ENCODE data around the gene SCNN1G. TPM values are rescaled to one million over a fixed set of nuclear protein-coding genes. Genes with fewer than 3 reads are reported as not detected.

Gene SCNN1G
- total and polyA plus RNA-seq, 2 donors (not counting 1 experiment from before 2014, with no cell fraction given) = not detected

DNA sequence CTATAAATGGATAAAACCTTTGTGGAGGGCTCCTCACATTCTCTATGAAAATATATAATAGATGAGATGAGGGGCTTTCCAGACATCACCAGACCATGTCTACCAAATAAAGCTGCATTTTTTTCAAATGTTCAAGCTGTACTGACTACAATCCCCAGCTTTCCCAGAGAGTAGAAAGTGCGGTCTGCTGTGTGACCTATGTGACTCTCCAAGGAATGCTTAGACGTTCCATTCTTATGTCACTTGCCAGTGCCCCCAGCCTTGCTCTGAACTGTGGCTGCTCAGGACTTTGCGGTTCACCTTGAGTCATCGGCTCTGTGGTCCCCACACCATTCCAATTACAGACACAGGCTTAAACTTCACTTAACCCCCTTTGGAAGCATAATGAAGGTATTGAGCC, 71.8 kb downstream of the SCNN1G start:
- DNase-seq (ENCODE audit: low read depth in 2 of 2) = peak in 1 of 2 donors; percentile 93
- Histone ChIP-seq H3K9ac (ENCODE audit: insufficient read depth, low read length) (no peak overlapping the region), H2AFZ (ENCODE audit: low read length) (no peak overlapping the region), H3K36me3 (ENCODE audit: control insufficient read depth, insufficient read depth, low read length) (no peaks in the 10 kb centered on the region), H4K20me1 (ENCODE audit: control insufficient read depth, extremely low read depth, insufficient read depth, low read length) (no peaks in the 10 kb centered on the region), H3K27me3 (ENCODE audit: control insufficient read depth, insufficient read depth, low read length) (no peaks in the 10 kb centered on the region), H3K27ac (ENCODE audit: insufficient read depth, low read length) (no peak overlapping the region), H3K9me3 (ENCODE audit: control insufficient read depth, insufficient read depth, low read depth, low read length) (no peaks in the 10 kb centered on the region), H3K4me2 (ENCODE audit: extremely low read depth, insufficient read depth, low read length) (no peak overlapping the region), H3K79me2 (ENCODE audit: control insufficient read depth, insufficient read depth, low read length) (no peaks in the 10 kb centered on the region), H3K4me3 (replicated peaks in 1 of 4; ENCODE audit: control extremely low read depth in 1 of 4, insufficient read depth in 1 of 4, low read depth in 3 of 4, low read length in 4 of 4) (no peak overlapping the region), H3K4me1 (ENCODE audit: control insufficient read depth, extremely low read depth, insufficient read depth, low read length) (no peaks in the 10 kb centered on the region)
- no peak for TF ChIP-seq CTCF (conservative IDR thresholded peaks at IDR 0.05 in 1 of 2, IDR thresholded peaks at IDR 0.05 in 1 of 2; ENCODE audit: low read depth in 1 of 2, low read length in 2 of 2)
- no peak for TF ChIP-seq EZH2 (IDR thresholded peaks at IDR 0.05; ENCODE audit: low read length, missing control alignments)

GRCh38 chr16:23255000-23255399, 72.5 kb downstream of the SCNN1G start:
- Histone ChIP-seq H4K20me1 (ENCODE audit: control insufficient read depth, extremely low read depth, insufficient read depth, low read length) (no peaks in the 10 kb centered on the region), H2AFZ (ENCODE audit: low read length) (no peak overlapping the region), H3K27me3 (ENCODE audit: control insufficient read depth, insufficient read depth, low read length) (no peaks in the 10 kb centered on the region), H3K27ac (ENCODE audit: insufficient read depth, low read length) (no peak overlapping the region), H3K79me2 (ENCODE audit: control insufficient read depth, insufficient read depth, low read length) (no peaks in the 10 kb centered on the region), H3K36me3 (ENCODE audit: control insufficient read depth, insufficient read depth, low read length) (no peaks in the 10 kb centered on the region), H3K4me2 (ENCODE audit: extremely low read depth, insufficient read depth, low read length) (no peak overlapping the region), H3K4me3 (replicated peaks in 1 of 4; ENCODE audit: control extremely low read depth in 1 of 4, insufficient read depth in 1 of 4, low read depth in 3 of 4, low read length in 4 of 4) (no peak overlapping the region), H3K9ac (ENCODE audit: insufficient read depth, low read length) (no peak overlapping the region), H3K9me3 (ENCODE audit: control insufficient read depth, insufficient read depth, low read depth, low read length) (no peaks in the 10 kb centered on the region), H3K4me1 (ENCODE audit: control insufficient read depth, extremely low read depth, insufficient read depth, low read length) (no peaks in the 10 kb centered on the region)
- DNase-seq (ENCODE audit: low read depth in 2 of 2) = no peak
- TF ChIP-seq EZH2 (IDR thresholded peaks at IDR 0.05; ENCODE audit: low read length, missing control alignments) (no peak), CTCF (conservative IDR thresholded peaks at IDR 0.05 in 1 of 2, IDR thresholded peaks at IDR 0.05 in 1 of 2; ENCODE audit: low read depth in 1 of 2, low read length in 2 of 2) (no peak)

GRCh38 chr16:23256440-23256839, 73.9 kb downstream of the SCNN1G start:
- no peaks in the 10 kb centered on the region for H3K27me3 ChIP-seq (ENCODE audit: control insufficient read depth, insufficient read depth, low read length)
- H3K27ac ChIP-seq (ENCODE audit: insufficient read depth, low read length) = no peak overlapping the region
- no peaks in the 10 kb centered on the region for H3K9me3 ChIP-seq (ENCODE audit: control insufficient read depth, insufficient read depth, low read depth, low read length)
- no peaks in the 10 kb centered on the region for H4K20me1 ChIP-seq (ENCODE audit: control insufficient read depth, extremely low read depth, insufficient read depth, low read length)
- no peak overlapping the region for H3K9ac ChIP-seq (ENCODE audit: insufficient read depth, low read length)
- no peak overlapping the region for H2AFZ ChIP-seq (ENCODE audit: low read length)
- H3K79me2 ChIP-seq (ENCODE audit: control insufficient read depth, insufficient read depth, low read length) = no peaks in the 10 kb centered on the region
- no peak for DNase-seq (ENCODE audit: low read depth in 2 of 2)
- H3K36me3 ChIP-seq (ENCODE audit: control insufficient read depth, insufficient read depth, low read length) = no peaks in the 10 kb centered on the region
- no peaks in the 10 kb centered on the region for H3K4me1 ChIP-seq (ENCODE audit: control insufficient read depth, extremely low read depth, insufficient read depth, low read length)
- TF ChIP-seq CTCF (conservative IDR thresholded peaks at IDR 0.05 in 1 of 2, IDR thresholded peaks at IDR 0.05 in 1 of 2; ENCODE audit: low read depth in 1 of 2, low read length in 2 of 2) (no peak), EZH2 (IDR thresholded peaks at IDR 0.05; ENCODE audit: low read length, missing control alignments) (no peak)
- H3K4me3 ChIP-seq (replicated peaks in 1 of 4; ENCODE audit: control extremely low read depth in 1 of 4, insufficient read depth in 1 of 4, low read depth in 3 of 4, low read length in 4 of 4) = no peak overlapping the region
- no peak overlapping the region for H3K4me2 ChIP-seq (ENCODE audit: extremely low read depth, insufficient read depth, low read length)

Measured in fibroblast of lung (primary cell).